DND-41 (cell line): ENCODE results near the gene BCL11B.

Experiments
- ATAC-seq: fragments of 200-7000 bp; cut with Tn5 transposase; 3 replicates; pipeline ENCODE4 v1.9.1; 2021; ENCODE audit warnings: low read depth; ENCODE audit not compliant: insufficient read depth
- DNase-seq: peaks from one replicate; pipeline ENCODE4 v3.0.0-alpha.2; 2020
- H2AFZ ChIP-seq: 2 replicates; pipeline ENCODE4 v1.6.0; 2012; ENCODE audit warnings: low read depth, low read length
- H3K27ac ChIP-seq: 2 replicates; pipeline ENCODE4 v1.5.1; 2012; ENCODE audit warnings: low read length, inconsistent platforms
- H3K27me3 ChIP-seq: fragments of 200-600 bp; sonication (generic); 2 replicates; pipeline ENCODE4 v1.6.0; 2012; ENCODE audit warnings: low read length, mild to moderate bottlenecking, inconsistent platforms; ENCODE audit not compliant: insufficient read depth, poor library complexity
- H3K36me3 ChIP-seq: 2 replicates; pipeline ENCODE4 v1.5.1; 2012; ENCODE audit warnings: low read length, inconsistent platforms; ENCODE audit not compliant: insufficient read depth
- H3K4me1 ChIP-seq: 2 replicates; pipeline ENCODE4 v1.5.1; 2012; ENCODE audit warnings: mild to moderate bottlenecking, low read length; ENCODE audit not compliant: insufficient read depth
- H3K4me2 ChIP-seq: 2 replicates; pipeline ENCODE4 v1.6.0; 2012; ENCODE audit warnings: mild to moderate bottlenecking, moderate library complexity, low read length, inconsistent platforms; ENCODE audit not compliant: insufficient read depth
- H3K4me3 ChIP-seq, 2 experiments: fragments of 200-600 bp in 1 of 2; shearing (Covaris generic) in 1 of 2; 2 replicates each; pipeline ENCODE4 v1.5.1; 2012 to 2016; ENCODE audit warnings: inconsistent platforms in 2 of 2, low read length in 2 of 2, mild to moderate bottlenecking in 2 of 2, low read depth in 1 of 2, moderate library complexity in 1 of 2
- H3K79me2 ChIP-seq: 2 replicates; pipeline ENCODE4 v1.6.0; 2012; ENCODE audit warnings: low read length, inconsistent platforms; ENCODE audit not compliant: insufficient read depth
- H3K9ac ChIP-seq: 2 replicates; pipeline ENCODE4 v1.6.0; 2012; ENCODE audit warnings: low read depth, mild to moderate bottlenecking, inconsistent platforms, low read length, moderate library complexity
- H3K9me3 ChIP-seq: 2 replicates; pipeline ENCODE4 v1.5.1; 2012; ENCODE audit warnings: low read length, moderate library complexity, mild to moderate bottlenecking, inconsistent platforms; ENCODE audit not compliant: insufficient read depth, severe bottlenecking
- H4K20me1 ChIP-seq: 2 replicates; pipeline ENCODE4 v1.6.0; 2012; ENCODE audit warnings: low read length; ENCODE audit not compliant: insufficient read depth
- EZH2 ChIP-seq: IDR thresholded peaks from 3 replicates; pipeline ENCODE4 v1.6.1; 2012; ENCODE audit warnings: borderline replicate concordance, low read depth, mild to moderate bottlenecking, moderate library complexity, low read length, inconsistent platforms; ENCODE audit not compliant: severe bottlenecking
- TF ChIP-seq, protein P1 (sequence below): IDR thresholded peaks from 2 replicates; pipeline ENCODE4 v1.5.1; 2012; ENCODE audit warnings: borderline replicate concordance, low read length, moderate library complexity, mild to moderate bottlenecking; ENCODE audit not compliant: poor library complexity, severe bottlenecking; ENCODE audit errors: extremely low read depth

The BCL11B gene

DNA sequence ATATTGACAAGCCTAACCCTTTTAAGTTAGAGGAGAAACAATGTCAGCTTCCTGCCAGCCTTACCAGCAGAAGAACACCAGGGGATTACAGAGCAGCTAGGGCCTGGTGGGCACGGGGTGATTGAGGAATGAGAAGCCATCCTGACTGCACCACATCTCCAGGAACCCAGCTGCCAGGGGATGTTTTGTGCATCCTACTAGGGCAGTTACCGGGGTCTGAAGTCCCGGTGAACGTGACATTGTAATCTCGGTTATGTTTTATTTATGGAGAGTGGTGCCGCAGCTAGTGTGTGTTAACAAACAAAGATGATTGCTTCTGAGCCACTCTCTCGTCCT lies 115.9 kb downstream of the BCL11B start:
- TF ChIP-seq EZH2 = no peak
- TF ChIP-seq, protein P1, sequence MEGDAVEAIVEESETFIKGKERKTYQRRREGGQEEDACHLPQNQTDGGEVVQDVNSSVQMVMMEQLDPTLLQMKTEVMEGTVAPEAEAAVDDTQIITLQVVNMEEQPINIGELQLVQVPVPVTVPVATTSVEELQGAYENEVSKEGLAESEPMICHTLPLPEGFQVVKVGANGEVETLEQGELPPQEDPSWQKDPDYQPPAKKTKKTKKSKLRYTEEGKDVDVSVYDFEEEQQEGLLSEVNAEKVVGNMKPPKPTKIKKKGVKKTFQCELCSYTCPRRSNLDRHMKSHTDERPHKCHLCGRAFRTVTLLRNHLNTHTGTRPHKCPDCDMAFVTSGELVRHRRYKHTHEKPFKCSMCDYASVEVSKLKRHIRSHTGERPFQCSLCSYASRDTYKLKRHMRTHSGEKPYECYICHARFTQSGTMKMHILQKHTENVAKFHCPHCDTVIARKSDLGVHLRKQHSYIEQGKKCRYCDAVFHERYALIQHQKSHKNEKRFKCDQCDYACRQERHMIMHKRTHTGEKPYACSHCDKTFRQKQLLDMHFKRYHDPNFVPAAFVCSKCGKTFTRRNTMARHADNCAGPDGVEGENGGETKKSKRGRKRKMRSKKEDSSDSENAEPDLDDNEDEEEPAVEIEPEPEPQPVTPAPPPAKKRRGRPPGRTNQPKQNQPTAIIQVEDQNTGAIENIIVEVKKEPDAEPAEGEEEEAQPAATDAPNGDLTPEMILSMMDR = no peak
- no peaks in the 10 kb centered on the region for H3K27me3 ChIP-seq
- H3K79me2 ChIP-seq = no peaks in the 10 kb centered on the region
- DNase-seq (no peak), ATAC-seq (0 out of 3 replicates have a peak, but pooled peaks have one; percentile 24)
- no peak overlapping the region for H2AFZ ChIP-seq
- H3K9me3 ChIP-seq = no peaks in the 10 kb centered on the region
- H3K27ac ChIP-seq = no peak overlapping the region
- no peak overlapping the region for H3K4me2 ChIP-seq
- H3K36me3 ChIP-seq = no peaks in the 10 kb centered on the region
- H4K20me1 ChIP-seq = no peaks in the 10 kb centered on the region
- H3K4me1 ChIP-seq = no peaks in the 10 kb centered on the region
- no peak overlapping the region for H3K4me3 ChIP-seq
- H3K9ac ChIP-seq = no peak overlapping the region

DNA sequence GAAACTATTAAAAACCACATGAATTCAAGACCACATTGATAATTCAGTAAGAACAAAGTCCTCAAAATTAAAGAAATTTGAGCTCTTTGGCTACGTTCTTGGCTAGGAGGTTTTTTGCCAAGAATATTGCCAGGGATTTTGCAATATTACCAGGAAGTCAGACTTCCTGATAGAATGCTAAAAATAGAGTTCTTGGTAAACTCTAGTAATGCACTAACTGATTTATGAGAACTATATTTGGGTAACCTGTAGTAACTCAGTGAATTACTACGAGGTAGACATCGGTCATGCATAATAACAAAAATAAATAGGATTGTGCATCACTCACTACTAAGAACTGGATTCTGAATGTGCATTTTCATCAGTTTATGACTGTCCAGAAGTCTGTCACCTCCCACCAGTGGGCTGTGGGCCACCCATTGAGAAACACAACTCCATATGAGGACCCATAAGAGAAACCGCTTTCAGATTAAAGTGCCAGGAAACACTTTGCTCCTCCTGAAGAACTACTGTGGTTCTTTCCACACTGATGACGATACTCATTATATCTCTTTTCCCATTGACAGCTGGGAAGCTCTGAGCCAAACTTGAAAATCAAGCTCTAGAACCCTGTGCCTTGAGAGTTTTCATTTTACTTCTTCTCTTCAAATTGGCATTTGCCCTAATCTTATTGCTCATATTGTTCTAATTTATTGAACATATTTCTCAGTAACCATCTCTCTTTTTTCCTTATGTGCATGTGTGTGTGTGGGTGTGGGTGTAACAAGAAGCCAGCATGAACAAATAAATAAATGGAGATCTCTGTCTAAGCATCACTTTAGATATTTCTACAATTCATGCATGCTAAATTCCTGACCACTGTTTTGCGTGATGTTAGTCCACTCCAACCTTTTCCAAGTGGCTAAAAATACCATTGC lies 116.6 kb downstream of the BCL11B start:
- Histone ChIP-seq H2AFZ (no peak overlapping the region), H3K27me3 (no peaks in the 10 kb centered on the region), H3K9me3 (no peaks in the 10 kb centered on the region), H3K27ac (no peak overlapping the region), H3K4me2 (no peak overlapping the region), H3K79me2 (no peaks in the 10 kb centered on the region), H3K36me3 (no peaks in the 10 kb centered on the region), H4K20me1 (no peaks in the 10 kb centered on the region), H3K4me1 (no peaks in the 10 kb centered on the region), H3K9ac (no peak overlapping the region), H3K4me3 (no peak overlapping the region)
- no peak for ATAC-seq
- TF ChIP-seq, protein P1 = no peak
- no peak for TF ChIP-seq EZH2
- no peak for DNase-seq

DNA sequence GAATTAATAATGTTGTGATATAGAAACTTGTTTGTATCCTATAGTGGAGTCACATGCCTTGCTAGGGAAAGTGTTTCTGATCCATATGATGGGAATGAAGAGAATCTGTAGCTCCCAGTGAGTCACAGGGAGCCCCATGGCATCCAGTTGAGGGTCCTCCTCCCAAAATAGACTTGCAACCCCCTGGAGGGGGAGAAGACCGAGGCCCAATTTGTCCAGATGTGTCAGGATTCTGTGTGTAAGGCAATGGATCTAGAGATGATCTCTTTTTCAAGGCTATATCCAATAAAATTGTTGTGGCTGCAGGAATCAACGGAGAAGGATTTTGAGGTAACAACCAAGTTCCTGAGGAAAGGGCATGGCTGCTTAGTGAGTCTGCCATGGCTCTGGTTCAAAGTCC lies 121.8 kb downstream of the BCL11B start:
- Histone ChIP-seq H3K4me1 (no peaks in the 10 kb centered on the region), H3K27ac (no peak overlapping the region), H3K4me2 (no peak overlapping the region), H3K79me2 (no peaks in the 10 kb centered on the region), H3K9ac (no peak overlapping the region), H3K36me3 (no peaks in the 10 kb centered on the region), H2AFZ (no peak overlapping the region), H3K4me3 (no peak overlapping the region), H4K20me1 (no peaks in the 10 kb centered on the region), H3K27me3 (no peaks in the 10 kb centered on the region), H3K9me3 (no peaks in the 10 kb centered on the region)
- no peak for TF ChIP-seq EZH2
- TF ChIP-seq, protein P1 = no peak
- DNase-seq (no peak), ATAC-seq (no peak)
